Measurements from ENCODE around the gene RBSN. TPM values are rescaled to one million over a fixed set of nuclear protein-coding genes. Genes with fewer than 3 reads are reported as not detected.

RBSN gene
- total and polyA plus RNA-seq, 9 donors = 13.5 to 36.5 (median 31.1) TPM

- Histone ChIP-seq H3K27me3 (no peaks in the 10 kb centered on the region), H3K9me3 (no peaks in the 10 kb centered on the region), H3K4me3 (no peak overlapping the region), H3K27ac (no peak overlapping the region), H3K36me3 (no peaks in the 10 kb centered on the region), H3K4me1 (ENCODE audit: insufficient read depth) (peaks cover 10% of the 10 kb centered on the region)
- no peak for DNase-seq
- TF ChIP-seq POLR2A (IDR thresholded peaks at IDR 0.05) (no peak), EP300 (IDR thresholded peaks at IDR 0.05) (no peak)
- TF ChIP-seq, protein P1, sequence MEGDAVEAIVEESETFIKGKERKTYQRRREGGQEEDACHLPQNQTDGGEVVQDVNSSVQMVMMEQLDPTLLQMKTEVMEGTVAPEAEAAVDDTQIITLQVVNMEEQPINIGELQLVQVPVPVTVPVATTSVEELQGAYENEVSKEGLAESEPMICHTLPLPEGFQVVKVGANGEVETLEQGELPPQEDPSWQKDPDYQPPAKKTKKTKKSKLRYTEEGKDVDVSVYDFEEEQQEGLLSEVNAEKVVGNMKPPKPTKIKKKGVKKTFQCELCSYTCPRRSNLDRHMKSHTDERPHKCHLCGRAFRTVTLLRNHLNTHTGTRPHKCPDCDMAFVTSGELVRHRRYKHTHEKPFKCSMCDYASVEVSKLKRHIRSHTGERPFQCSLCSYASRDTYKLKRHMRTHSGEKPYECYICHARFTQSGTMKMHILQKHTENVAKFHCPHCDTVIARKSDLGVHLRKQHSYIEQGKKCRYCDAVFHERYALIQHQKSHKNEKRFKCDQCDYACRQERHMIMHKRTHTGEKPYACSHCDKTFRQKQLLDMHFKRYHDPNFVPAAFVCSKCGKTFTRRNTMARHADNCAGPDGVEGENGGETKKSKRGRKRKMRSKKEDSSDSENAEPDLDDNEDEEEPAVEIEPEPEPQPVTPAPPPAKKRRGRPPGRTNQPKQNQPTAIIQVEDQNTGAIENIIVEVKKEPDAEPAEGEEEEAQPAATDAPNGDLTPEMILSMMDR (IDR thresholded peaks at IDR 0.05) = no peak
- WGBS, 3 donors = 80 to 87% (median 84%) methylated on average over 3 of the region's 3 CpGs
- intact Hi-C loops (cut with DNase I) = no loop called here
These were observed 2.9 kb downstream of the RBSN start for GRCh38 chr3:15096046-15096445.

DNA sequence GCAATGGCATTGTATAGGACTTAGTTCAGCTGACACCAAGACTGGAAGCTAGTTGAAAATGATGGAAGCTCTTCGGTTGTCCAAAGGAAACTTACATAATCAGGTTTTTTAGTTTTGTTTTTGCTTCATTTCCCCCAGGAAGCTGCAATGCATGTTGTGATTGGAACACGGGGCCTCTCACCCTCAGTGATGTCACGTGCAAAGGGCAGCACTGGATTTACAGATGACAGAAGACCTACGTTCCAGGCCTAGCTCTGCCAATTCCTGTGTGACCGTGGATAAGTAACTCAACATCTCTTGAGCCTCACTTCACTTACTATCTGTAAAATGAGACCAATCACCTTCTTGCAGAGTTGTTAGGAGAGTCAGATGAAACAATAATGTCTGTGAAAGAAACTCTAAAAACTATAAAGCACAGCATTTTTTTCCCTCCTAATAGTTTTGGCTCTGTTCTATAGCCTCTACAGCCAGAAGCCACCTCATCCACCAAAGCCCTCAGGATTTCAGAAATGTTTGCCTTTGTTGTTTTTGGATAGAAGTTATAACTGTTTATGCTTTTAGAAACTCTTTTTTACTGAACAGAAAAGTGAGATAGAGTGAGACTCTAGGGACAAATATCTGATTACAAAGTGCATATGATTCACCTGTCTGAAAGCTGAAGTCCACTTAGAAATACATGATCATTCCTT lies 4.6 kb downstream of the RBSN start:
- Histone ChIP-seq H3K9me3 (no peaks in the 10 kb centered on the region), H3K27me3 (no peaks in the 10 kb centered on the region), H3K4me3 (no peak overlapping the region), H3K27ac (no peak overlapping the region), H3K4me1 (ENCODE audit: insufficient read depth) (peaks cover 6% of the 10 kb centered on the region), H3K36me3 (no peaks in the 10 kb centered on the region)
- WGBS, 3 donors = 70 to 87% (median 84%) methylated on average over 5 of the region's 5 CpGs
- DNase-seq = no peak
- intact Hi-C loops (cut with DNase I) = no loop called here
- TF ChIP-seq POLR2A (IDR thresholded peaks at IDR 0.05) (no peak), EP300 (IDR thresholded peaks at IDR 0.05) (no peak)
- TF ChIP-seq, protein P1 (IDR thresholded peaks at IDR 0.05) = no peak

DNA sequence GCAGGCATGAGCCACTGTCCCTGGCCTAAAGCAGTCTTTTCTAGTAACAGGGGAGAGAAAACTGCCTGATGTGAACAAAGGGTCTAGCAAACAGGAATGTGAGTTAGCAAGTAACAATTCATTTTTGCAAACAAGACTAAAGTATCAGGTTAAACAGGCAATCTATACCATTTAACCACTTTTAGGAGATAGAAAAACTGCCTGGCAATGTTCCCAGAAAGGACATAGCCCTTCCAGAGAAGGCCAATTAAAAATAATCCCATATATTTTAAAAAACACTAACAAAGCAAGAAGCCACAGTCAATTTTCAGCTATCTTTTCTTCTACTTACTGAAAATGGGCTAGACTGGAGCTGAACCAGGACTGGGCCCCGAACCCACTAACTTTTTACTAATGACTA lies 6.3 kb downstream of the RBSN start:
- TF ChIP-seq, protein P1 (IDR thresholded peaks at IDR 0.05) = no peak
- TF ChIP-seq POLR2A (IDR thresholded peaks at IDR 0.05) (no peak), EP300 (IDR thresholded peaks at IDR 0.05) (no peak)
- intact Hi-C loops (cut with DNase I) = no loop called here
- no peaks in the 10 kb centered on the region for H3K36me3 ChIP-seq
- no peaks in the 10 kb centered on the region for H3K27me3 ChIP-seq
- no peaks in the 10 kb centered on the region for H3K9me3 ChIP-seq
- WGBS, 3 donors = 57 to 67% (median 58%) methylated on average over 1 of the region's 1 CpG
- no peak for DNase-seq
- H3K27ac ChIP-seq = no peak overlapping the region
- no peak overlapping the region for H3K4me3 ChIP-seq
- H3K4me1 ChIP-seq (ENCODE audit: insufficient read depth) = peaks cover 3% of the 10 kb centered on the region

GRCh38 chr3:15091575-15091974 lies 7.4 kb downstream of the RBSN start:
- Histone ChIP-seq H3K27ac (no peak overlapping the region), H3K27me3 (no peaks in the 10 kb centered on the region), H3K4me3 (no peak overlapping the region), H3K9me3 (no peaks in the 10 kb centered on the region), H3K36me3 (no peaks in the 10 kb centered on the region), H3K4me1 (ENCODE audit: insufficient read depth) (no peaks in the 10 kb centered on the region)
- WGBS, 3 donors = 84 to 90% (median 86%) methylated on average over 5 of the region's 5 CpGs
- no peak for TF ChIP-seq EP300 (IDR thresholded peaks at IDR 0.05)
- TF ChIP-seq, protein P1 (IDR thresholded peaks at IDR 0.05) = no peak
- no peak for TF ChIP-seq POLR2A (IDR thresholded peaks at IDR 0.05)
- DNase-seq = no peak
- intact Hi-C loops (cut with DNase I) = no loop called here

All from ovary (tissue), 9 donors.